IPS-18a (cell line): ENCODE measurements around the gene ICAM5.

Source experiments
- H3K27ac ChIP-seq: one replicate; pipeline ENCODE4 v1.5.1; 2013; ENCODE audit warnings: low read length
- H3K27me3 ChIP-seq: one replicate; pipeline ENCODE4 v1.6.1; 2013; ENCODE audit warnings: mild to moderate bottlenecking, low read length; ENCODE audit not compliant: control insufficient read depth, insufficient read depth
- H3K36me3 ChIP-seq: one replicate; pipeline ENCODE4 v1.6.1; 2013; ENCODE audit warnings: low read depth, low read length; ENCODE audit not compliant: control insufficient read depth
- H3K4me1 ChIP-seq: one replicate; pipeline ENCODE4 v1.6.1; 2013; ENCODE audit warnings: low read depth, low read length; ENCODE audit not compliant: control insufficient read depth
- H3K4me3 ChIP-seq: one replicate; pipeline ENCODE4 v1.5.1; 2013; ENCODE audit warnings: low read length
- H3K9ac ChIP-seq: one replicate; pipeline ENCODE4 v1.6.1; 2013; ENCODE audit warnings: mild to moderate bottlenecking, low read length, moderate library complexity
- H3K9me3 ChIP-seq: one replicate; pipeline ENCODE4 v1.6.1; 2013; ENCODE audit warnings: low read depth, low read length; ENCODE audit not compliant: control insufficient read depth

ICAM5 gene

DNA sequence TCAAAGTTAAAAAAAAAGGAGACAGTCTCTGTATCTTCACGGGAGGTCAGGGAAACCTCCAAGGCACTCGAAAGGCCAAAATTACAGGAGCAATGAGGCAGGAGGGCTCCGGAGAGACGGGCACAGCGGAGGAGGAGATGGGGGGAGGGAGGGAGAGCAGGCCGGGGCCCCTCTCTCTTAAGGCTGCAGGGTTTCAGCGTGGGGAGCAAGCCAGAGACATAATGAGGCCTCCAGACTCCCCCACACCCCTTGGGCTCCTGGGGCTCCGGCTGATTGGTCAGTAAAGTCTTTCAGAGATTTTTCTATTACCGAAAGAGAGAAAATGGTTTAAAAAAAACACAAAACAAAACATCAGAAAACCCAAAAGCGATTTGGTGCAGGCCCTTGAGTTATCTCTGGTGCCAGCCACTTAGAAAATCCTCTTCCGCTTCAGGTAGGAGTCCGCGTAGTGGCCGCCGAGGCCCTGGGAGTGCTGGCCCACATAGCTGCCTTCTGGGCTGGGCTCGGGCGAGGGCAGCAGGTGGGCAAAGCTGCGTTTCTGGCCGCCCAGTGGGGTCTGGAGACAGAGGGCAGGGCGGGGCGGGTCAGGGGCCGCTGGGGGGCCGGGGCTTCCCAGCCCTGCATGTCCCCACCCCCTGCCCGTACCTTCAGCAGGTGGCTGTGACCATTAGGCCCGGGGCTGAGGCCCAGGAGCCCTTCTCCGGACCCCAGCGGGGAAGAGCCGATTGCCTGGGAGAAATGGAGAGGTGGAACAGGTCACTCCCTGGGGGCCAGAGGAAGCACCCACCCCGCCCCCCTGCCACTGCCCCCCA lies 27.5 kb downstream of the ICAM5 start:
- Histone ChIP-seq H3K9ac (no peak overlapping the region), H3K9me3 (no peaks in the 10 kb centered on the region), H3K4me3 (no peak overlapping the region), H3K27me3 (no peaks in the 10 kb centered on the region), H3K27ac (no peak overlapping the region), H3K4me1 (peaks cover 3% of the 10 kb centered on the region), H3K36me3 (peaks cover 31% of the 10 kb centered on the region)

DNA sequence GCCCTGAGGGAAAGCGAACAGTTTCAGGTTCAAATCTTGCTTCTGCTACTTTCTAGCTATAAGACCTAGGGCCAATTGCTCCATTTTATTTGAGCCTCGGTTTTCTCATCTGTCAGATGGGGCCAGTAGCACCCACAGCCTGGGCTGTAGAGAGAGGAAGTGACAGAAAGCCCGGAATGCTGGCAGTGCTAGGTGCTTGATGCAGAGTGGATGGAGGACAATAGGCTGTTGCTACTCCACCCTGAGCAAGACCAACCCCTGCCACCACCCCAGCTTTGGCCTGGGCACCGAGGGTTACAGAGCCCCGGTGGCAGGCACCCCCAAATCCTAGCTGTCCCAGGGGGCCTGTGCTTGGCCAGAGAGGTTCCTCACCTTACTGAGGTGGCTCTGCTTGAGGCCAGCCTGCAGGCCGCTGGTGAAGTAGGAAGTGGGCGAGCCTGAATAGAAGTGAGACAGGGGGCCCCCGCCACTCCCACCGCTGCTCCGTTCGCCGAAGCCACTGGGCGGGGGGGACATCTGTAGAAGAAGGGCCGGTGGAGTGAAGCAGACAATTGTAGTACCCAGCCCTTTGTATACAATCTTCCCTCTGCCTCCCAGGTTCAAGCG lies 28.2 kb downstream of the ICAM5 start:
- peaks cover 3% of the 10 kb centered on the region for H3K4me1 ChIP-seq
- H3K27ac ChIP-seq: no peak overlapping the region
- no peaks in the 10 kb centered on the region for H3K27me3 ChIP-seq
- H3K36me3 ChIP-seq: peaks cover 36% of the 10 kb centered on the region
- no peaks in the 10 kb centered on the region for H3K9me3 ChIP-seq
- H3K4me3 ChIP-seq: no peak overlapping the region
- no peak overlapping the region for H3K9ac ChIP-seq

DNA sequence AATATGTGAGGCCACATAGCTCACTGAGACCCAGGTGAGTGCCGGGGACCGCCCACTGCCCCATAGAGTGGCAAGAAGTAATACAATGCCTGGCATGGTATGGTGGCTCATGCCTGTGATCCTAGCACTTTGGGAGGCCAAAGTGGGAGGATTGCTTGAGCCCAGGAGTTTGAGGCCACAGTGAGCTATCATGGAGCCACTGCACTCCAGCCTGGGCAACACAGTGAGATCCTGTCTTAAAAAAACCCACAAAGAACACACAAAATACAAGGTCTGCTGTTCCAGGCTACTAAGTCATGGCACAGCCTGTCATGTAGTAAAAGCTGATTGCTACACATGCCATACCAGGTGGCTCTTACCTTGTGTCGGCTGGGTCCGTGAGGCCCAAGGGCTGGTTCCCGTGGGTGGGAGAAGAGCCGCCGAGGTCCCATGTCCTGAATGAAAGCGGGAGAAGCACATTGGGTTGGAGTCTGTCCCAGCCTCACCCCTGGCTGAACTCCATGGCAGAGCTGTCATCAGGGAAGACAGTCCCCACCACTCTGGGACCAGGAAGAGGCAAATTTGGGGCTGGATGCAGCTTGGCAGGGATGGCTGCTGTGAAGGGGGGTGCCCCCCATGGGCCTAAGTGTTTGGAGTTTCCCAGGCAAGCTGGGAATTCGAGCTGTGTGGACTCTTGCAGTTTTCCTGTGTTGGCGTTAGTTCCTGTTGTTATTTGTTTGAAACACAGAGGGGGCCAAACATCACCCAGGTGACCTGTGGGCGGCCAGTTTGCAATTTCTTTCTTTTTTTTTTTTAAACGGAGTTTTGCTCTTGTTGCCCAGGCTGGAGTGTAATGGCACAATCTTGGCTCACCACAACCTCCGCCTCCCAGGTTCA lies 29.3 kb downstream of the ICAM5 start:
- Histone ChIP-seq H3K36me3 (peaks cover 42% of the 10 kb centered on the region), H3K27me3 (no peaks in the 10 kb centered on the region), H3K9ac (no peak overlapping the region), H3K4me1 (peaks cover 3% of the 10 kb centered on the region), H3K9me3 (no peaks in the 10 kb centered on the region), H3K4me3 (no peak overlapping the region), H3K27ac (no peak overlapping the region)

DNA sequence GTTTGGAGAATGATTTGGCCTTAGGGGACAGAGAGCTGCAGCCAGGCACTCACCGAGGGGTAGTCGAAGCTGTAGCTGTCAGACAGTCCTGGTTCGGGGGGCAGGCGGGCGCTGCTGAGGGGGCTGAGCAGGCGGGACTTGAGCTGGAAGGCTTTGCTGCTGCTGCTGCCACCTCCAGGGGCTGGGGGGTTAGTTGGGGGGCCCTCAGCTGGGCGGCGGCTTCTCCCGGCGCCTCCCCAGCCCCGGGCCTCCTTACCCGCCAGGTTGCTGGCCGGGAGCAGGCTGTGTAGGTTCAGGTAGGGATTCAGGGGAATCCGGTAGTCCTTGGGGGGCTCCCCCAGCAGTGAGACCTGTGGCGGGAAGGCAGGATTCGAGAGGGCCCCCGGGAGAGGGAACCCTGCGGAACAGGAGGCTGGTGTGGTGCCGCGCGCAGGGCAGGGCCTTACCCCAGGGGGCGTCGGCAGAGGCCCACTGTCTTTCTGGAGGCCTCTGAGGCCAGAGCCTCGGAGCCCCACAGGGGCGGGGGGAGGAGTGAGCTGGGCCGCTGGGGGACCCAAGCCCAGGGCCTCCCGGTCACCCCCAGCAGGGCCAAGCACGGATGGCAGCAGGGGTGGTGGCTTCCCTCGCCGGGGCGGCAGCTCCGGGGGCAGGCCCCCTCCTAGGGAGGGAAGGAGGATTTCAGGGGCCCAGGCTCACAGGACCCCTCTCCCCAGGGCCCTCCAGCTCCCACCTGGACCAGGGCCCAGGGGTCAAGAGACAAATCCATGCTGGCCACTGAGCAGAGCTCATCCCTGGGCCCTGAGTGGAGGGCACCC lies 31.1 kb downstream of the ICAM5 start:
- Histone ChIP-seq H3K27ac (no peak overlapping the region), H3K27me3 (no peaks in the 10 kb centered on the region), H3K9me3 (no peaks in the 10 kb centered on the region), H3K9ac (no peak overlapping the region), H3K4me1 (peaks cover 3% of the 10 kb centered on the region), H3K36me3 (peaks cover 59% of the 10 kb centered on the region), H3K4me3 (no peak overlapping the region)

DNA sequence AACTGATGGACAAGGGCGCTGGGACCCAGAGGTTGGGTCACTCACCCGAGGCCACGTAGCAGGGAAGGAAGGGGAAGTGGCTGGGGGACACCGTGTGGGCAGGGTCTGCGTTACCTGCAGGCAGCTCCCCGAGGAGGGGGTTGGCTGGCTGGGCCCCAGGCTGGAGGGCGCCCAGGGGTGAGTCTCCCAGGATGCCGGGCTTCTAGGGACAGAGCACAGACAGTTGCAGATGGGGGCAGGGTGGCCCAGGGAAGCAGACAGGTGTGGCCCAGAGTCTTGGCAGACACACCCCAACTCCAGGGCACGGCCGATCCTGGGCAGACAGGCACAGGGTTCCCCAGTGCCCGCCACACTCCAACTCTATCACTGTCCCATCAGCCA lies 31.7 kb downstream of the ICAM5 start:
- no peak overlapping the region for H3K4me3 ChIP-seq
- H3K9ac ChIP-seq: no peak overlapping the region
- no peaks in the 10 kb centered on the region for H3K27me3 ChIP-seq
- H3K36me3 ChIP-seq: peaks cover 63% of the 10 kb centered on the region
- H3K9me3 ChIP-seq: no peaks in the 10 kb centered on the region
- H3K27ac ChIP-seq: no peak overlapping the region
- H3K4me1 ChIP-seq: no peaks in the 10 kb centered on the region

DNA sequence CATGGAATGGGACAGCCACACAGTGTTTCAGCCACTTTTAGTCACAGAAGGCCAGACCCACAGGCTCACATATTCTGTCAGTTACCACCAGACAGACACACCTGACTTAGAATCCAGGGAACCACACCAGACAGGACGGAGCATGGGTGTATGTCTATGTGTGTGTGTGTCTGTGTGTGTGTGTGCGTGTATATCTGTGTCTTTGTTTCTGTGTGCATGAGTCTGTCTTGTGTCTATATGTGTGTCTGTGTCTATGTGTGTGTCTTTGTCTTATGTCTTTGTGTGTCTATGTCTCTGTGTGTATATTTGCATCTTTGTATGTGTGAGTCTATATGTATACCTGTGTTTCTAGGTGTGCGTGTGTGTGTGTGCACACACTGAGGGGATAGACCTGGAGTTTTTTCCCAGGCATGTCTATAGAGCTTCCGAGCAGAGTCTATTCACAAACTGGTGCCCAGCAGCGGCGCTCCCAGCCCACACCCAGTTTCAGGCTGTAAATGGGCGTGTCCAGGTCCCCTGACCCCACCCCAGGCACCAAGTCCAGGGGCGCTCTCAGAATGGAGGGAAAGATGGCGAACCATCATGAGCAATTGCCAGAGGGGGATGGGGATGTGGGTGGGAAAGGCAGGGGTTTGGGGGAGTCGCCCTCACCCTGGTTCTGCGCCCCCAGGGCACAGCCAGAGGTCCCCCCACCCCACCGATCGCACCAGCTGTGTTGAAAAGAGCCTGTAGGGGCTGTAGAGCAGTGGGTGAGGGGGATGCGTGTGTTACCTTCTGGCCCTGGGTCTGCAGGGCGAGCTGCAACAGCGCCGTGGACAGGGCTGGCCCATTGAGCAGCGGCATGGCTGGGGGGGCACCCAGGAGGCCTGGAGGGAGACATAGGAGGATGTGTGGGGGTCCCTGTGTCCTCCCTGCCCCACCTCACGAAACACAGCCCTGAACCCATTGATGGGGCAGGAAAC lies 32.4 kb downstream of the ICAM5 start:
- H3K36me3 ChIP-seq: peaks cover 68% of the 10 kb centered on the region

DNA sequence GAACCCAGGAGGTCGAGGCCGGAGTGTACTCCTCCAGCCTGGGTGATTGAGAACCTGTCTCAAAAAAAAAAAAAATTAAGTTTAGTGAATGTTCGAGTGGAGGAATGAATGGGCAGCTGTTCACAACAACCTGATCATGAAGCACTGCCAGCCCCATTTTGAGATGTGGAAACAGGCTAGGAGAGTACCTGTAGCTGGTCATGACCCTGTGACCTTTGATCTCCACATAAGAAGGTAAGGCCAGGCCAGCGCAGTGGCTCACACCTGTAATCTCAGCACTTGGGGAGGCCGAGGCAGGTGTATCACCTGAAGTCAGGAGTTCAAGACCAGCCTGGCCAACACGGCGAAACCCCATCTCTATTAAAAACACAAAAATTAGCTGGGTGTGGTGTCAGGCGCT lies 36.0 kb downstream of the ICAM5 start:
- no peak overlapping the region for H3K4me3 ChIP-seq
- H3K36me3 ChIP-seq: peaks cover 83% of the 10 kb centered on the region
- H3K4me1 ChIP-seq: no peaks in the 10 kb centered on the region
- no peaks in the 10 kb centered on the region for H3K9me3 ChIP-seq
- no peak overlapping the region for H3K27ac ChIP-seq
- H3K9ac ChIP-seq: no peak overlapping the region
- H3K27me3 ChIP-seq: no peaks in the 10 kb centered on the region

More for the DNA sequence above, 32.4 kb downstream of the ICAM5 start:
- H3K9ac ChIP-seq: no peak overlapping the region
- H3K27ac ChIP-seq: no peak overlapping the region
- no peaks in the 10 kb centered on the region for H3K27me3 ChIP-seq
- H3K4me3 ChIP-seq: no peak overlapping the region
- no peaks in the 10 kb centered on the region for H3K4me1 ChIP-seq
- H3K9me3 ChIP-seq: no peaks in the 10 kb centered on the region

DNA sequence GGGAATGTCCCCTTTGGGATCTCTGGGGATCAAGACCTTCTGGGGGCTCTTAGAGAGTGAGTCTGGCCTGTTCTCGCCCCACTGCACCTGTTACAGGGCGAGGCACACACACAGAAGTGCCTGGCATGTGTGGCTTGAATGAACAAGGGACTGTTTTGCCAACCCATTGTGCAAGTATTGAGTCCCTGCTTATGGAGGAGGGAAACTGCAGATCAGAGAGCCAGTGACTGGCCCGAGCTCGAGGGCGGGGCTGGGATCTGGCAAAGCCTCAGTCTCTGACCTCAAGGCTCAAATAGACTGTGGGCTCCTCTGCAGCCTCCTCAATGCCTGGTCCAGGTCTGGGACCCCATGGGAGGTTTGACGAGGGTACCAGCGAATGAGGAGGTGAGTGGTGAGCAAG lies 38.0 kb downstream of the ICAM5 start:
- H3K27ac ChIP-seq: no peak overlapping the region
- peaks cover 65% of the 10 kb centered on the region for H3K36me3 ChIP-seq
- no peaks in the 10 kb centered on the region for H3K27me3 ChIP-seq
- H3K4me1 ChIP-seq: peaks cover 6% of the 10 kb centered on the region
- H3K9ac ChIP-seq: no peak overlapping the region
- H3K9me3 ChIP-seq: no peaks in the 10 kb centered on the region
- H3K4me3 ChIP-seq: no peak overlapping the region

DNA sequence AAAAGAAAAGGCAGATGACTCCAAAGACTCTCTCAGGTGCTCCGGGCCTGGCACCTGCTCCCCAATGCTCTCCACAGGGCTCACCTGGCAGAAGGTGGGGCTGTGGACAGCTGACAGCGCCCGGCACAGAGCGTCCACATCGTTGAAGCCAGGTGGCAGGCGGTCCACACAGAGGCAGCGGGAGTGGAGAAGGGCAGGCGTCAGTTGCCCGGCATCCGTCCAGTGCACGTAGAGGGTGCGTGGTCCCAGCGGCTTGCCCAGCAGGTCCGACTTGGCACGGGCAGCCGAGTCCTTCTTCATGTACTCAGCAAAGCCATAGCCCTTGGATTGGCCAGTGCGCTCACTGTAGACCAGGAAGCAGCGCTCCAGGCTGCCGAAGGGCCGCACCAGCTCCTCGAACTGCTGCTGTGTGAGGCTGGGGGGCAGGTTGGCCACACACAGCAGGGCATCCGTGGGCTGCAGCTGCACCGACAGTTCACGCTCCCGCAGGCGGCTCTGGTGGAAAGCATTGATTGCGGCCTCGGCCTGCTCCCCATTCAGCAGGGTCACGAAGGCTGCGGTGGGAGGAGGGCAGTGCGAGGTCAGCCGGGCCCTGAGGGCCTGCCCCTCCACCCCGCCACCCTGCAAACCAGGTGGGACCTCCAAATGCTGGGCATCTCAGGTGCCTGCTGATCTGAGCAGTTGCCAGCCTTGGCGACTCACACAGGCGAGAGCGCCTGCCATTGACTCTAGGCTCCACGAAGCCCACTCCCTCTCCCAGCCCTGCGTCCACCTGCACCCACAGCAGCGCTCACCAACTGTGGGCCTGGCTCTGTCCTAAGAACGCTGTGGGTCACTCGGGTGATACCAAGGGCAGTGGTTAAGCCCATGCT lies 39.0 kb downstream of the ICAM5 start:
- H3K4me3 ChIP-seq: no peak overlapping the region
- H3K9ac ChIP-seq: no peak overlapping the region
- peaks cover 6% of the 10 kb centered on the region for H3K4me1 ChIP-seq
- no peaks in the 10 kb centered on the region for H3K27me3 ChIP-seq
- peaks cover 62% of the 10 kb centered on the region for H3K36me3 ChIP-seq
- H3K9me3 ChIP-seq: no peaks in the 10 kb centered on the region
- H3K27ac ChIP-seq: no peak overlapping the region

DNA sequence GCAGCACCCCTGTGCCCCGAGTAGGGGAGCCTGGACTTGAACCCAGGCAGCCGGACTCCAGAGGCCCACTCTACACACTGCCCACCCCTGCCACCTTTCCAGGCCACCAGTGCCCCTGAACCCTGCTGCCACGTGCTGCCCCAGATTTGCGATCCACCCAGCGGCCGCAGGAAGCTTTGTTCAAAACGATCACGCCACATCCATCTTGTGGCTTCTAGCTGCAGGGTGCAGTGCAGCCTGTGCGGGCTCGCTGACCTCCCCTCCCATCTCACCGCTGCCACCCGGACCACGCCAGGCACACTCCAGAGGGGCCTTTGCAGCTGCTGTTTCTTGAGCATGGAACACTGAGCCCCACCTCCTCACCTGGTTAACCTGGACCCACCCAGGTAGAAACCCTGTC lies 39.8 kb downstream of the ICAM5 start:
- Histone ChIP-seq H3K36me3 (peaks cover 54% of the 10 kb centered on the region), H3K4me3 (no peak overlapping the region), H3K27ac (no peak overlapping the region), H3K27me3 (peaks cover 7% of the 10 kb centered on the region), H3K9me3 (no peaks in the 10 kb centered on the region), H3K4me1 (peaks cover 13% of the 10 kb centered on the region), H3K9ac (no peak overlapping the region)
